Cerebellar cortex (tissue), 1 donor: ENCODE data around the gene MAT1A.
"Not testable (repeated sequence)": the region's sequence is repeated elsewhere in the genome, so short reads cannot be mapped to it uniquely, and the experiment has no call there.

ENCODE experiments used
- DNase-seq: peaks from one replicate; pipeline ENCODE4 v3.0.0-alpha.2; 2015; ENCODE audit warnings: low spot score

The MAT1A gene

DNA sequence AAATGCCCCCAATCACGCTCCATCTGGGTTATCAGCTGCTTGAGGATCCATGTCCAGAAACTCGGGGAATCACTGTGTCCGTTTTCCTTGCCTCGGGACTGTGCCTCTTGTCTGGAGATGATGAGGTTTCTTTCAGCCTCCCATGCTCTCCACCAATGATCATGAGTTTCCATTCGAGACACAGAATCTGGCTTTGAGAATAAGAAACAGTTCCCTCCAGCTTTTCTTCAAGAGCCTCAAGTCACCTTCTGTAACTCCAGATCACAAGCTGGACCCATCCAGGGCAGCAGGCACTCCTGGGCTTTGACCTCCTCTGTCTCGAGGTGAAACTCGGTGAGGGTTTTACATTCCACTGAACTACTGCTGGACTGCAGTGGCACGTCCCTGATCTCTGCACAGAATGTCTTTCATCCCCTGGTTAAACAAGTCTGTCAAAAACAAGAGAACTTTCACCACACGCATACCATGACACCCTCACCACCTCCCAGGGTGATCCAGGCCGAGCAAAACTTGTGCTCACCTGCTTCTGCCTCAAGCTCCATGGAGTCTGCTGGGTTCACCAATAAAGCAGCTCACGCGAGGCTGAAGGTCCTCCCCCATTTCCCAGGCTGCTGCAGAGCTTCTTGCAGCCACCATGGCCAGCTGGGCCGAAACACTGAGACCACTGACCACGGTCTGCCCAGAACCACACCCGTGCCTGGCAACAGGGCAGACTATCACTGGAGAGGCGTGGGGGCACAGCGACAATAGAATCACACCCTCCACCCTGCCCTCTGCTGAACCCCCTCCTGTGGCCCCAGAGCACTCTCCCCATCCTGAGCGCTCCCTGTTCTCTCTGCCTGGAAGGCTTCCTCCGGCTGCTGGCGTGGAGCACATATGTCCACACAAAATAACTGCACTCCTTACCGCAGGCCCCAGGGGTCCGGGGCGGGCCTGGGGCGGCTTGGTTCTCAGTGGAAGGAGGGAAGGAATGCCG lies 25.1 kb downstream of the MAT1A start:
- no peak for DNase-seq

DNA sequence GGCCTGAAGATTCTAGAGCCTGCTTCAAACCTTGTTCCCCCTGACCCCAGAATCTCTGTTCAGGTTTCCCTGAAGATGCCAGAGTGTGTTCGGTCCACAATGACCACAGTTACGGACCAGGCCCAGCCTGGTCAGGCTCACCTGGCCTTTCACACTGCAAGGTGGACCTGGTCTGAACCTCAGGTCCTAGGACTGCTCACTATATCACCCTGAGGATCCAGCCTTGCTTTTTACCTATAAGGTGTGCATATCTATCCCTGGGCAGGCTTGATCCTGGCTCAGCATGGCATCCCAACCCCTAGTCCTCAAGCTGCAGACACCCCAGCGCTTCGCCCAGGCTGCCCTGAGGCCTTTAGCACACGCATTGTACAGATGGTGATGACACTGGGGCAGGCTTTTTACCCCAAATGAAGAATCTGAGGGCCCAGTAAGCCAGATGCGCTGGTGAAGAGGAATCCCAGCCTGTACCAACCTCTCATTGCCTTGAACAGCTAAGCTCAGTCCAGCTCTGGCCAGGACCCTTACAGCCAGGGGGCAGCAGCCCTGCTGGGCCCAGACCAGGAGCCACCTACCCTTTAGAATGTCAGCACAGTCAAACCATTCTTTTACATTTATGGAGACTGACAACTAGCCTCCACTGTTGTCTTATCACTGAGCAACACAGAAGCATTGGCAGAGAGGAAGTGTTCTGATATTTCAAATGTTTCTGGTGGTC lies 28.0 kb downstream of the MAT1A start:
- no peak for DNase-seq

DNA sequence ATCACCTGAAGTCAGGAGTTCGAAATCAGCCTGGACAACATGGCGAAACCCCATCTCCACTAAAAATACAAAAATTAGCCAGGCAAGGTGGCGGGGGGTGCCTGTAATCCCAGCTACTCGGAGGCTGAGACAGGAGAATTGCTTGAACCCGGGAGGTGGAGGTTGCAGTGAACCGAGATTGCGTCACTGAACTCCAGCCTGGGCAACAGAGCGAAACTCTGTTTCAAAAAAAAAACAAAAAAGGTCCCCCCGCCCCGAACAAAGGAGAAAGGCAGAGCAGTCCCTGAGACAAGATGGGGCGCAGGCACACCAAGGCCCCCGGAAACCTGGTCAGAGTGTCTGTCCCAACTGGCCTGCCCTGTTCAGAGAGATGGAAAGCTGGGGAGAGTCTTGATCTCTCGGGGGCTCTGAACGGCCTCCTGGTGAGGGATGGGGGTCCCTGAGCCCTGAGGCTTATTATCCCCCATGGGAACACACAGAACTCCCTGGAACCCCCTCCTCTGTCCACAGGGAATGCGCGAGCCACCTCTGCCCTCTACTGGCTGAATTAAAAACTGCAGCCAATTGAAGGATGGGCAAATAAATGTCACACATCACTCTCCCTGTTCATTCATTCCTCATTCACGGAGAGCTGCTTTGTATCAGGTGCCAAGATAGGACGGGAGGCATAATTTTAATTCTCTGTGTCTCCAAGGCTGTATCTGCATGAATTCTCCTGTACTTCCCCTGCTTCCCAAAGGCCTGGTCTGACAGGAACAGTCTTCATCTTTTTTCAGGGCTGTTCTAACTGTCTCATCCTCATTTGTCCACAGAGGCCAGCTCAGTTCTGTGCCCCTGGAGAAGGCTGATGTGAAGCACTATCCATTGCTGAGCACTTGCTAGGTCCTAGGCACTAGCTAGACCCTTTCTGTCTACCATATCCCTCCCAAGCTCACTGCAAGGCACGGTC lies 28.9 kb downstream of the MAT1A start:
- peak; percentile 28 for DNase-seq

DNA sequence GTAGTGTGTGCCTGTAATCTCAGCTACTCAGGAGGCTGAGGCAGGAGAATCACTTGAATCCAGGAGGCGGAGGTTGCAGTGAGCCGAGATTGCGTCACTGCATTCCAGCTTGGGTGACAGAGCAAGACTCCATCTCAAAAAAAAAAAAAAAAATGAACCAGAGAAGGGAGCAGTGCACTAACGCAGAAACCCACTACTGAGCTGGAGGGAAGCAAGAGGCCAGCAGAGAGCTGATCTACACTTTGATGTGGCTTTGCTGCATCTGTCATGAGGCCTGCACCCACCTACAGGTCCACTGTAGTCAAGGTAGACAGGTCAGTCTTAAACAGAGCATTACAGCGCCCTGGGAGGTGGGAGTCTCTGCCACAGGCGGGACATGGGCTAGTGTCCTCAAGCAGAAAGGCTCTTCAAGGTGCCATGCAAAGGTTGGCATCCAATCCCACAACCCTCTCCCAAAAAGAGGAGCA lies 30.0 kb downstream of the MAT1A start:
- no peak for DNase-seq

DNA sequence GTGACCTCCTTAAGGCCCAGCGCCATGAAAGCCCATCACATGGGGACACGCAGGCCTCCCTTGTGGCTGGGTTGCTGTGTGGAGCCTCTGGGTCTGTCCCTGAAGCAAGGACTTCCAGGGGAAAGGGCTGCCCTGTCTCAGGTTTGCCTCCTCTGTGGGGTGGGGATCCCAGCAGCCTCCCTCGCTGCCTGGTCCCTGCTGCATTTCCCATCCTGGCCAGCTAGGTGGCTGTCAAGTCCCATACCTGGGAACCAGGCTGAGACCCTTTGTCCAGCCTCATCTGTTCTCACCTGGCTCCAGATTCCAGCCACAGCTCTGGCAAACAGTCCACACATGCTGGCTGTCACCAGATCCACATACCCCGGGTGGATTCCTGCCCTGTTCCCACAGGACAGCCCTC lies 32.7 kb downstream of the MAT1A start:
- peak; percentile 25 for DNase-seq

DNA sequence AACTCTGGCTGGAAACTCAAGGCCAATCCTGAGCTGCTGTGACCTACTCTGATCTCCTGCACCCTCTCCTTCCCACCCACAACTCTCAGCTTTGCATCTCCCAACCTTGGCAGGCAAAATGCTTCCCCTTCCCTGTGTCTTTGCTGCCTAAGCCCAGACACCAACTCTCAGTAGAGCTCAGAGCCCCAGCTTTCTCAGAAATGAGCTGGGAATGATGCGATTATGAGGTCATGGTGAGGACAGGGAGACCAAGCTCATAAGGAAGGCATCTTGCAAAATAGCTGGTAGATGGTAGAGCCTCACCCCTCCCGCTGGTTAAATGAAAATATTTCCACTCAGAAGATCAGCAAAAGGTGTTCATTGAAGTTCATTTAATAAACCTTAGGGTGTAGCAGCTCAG lies 34.7 kb downstream of the MAT1A start:
- DNase-seq = not testable (repeated sequence)

DNA sequence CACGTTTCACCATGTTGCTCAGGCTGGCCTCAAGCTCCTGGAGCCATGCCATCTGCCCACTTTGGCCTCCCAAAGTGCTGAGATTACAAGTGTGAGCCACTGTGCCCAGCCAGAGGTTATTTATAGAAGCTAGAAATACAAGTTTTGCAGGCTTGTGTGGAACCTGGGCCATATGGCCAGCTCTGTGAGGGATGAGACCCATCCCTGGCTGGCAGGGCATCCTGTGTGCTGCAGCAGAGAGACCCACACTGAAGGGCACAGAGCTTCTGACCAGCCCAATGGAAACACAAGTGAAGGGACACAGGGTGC lies 35.5 kb downstream of the MAT1A start:
- peak; percentile 15 for DNase-seq

DNA sequence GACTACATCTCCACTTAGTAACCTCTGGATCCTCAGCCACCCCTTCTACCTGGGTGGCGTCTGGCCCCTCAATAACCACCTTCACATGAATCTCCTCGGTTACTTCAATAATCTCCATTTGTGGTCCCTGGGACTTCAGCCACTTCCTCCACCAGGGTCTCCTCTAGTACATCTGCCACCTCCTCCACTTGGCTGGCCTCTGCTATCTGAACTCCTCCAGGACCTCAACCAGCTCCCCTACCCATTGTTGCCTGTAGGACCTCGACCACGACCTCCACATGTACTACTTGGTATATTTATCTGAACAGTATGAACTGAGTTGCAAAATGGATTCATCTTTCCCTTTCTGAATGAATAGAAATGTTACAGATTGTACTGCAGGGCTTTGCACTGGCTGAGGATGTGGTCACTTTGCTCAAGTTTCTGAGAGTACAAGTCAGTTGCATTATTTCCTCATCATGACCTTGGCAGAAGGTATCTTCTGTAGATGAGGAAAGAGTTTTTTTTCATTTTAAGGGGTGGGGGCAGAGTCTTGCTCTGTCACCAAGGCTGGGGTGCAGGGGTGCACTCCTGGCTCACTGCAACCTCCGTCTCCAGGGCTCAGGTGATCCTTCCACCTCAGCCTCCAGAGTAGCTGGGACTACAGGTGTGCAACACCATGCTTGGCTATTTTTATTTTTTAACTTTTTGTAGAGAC lies 36.0 kb downstream of the MAT1A start:
- no peak for DNase-seq

DNA sequence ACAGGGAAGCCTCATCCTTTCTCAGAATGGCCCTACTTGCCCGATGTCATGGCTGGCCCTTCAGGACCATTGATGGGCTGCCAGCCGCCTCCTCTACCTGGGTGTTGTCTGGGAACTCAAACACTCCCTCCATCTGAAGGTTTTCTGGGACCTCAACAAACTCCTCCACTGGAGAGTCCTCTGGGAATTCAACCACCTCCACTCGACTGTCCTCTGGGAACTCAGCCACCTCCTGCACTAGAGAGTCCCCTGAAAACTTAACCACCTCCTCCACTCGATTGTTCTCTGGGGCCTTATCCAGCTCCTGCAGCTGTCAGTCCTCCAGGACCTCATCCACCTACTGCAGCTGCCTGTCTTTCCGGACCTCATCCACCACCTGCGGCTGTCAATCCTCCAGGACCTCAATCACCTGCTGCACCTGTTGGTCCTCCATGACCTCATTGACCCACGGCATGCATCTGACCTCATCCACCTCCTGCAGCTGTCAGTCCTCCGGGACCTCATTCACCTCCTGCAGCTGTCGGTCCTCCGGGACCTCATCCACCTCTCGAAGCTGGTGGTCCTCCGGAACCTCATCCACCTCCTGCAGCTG lies 37.1 kb downstream of the MAT1A start:
- DNase-seq = no peak

DNA sequence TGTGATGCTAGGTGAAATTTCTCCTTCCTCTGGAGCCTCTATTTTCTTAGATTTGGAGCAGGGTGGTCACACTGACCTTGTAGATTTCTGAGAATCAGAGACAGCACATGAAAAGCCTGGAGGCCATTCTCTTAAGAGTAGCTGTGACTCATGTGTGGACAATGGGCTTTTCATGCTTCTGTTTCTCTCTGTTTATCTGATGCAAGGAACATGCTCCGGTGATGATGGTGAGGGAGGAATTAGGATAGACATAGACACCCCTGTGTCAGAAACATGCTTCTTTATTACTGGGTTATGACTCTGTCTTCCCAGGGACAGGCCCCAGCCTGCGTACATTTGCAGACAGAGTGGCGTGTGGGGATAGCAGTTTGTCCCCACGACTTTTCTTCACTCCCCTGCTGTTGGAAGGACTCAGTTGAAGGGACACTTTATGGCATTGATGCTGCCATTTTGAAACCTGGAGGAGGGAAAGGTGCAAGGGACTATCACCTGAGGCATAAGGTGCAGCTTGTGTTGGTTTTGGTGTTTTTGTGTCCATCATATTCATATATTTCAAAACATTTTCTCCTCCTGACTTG lies 37.7 kb downstream of the MAT1A start:
- not testable (repeated sequence) for DNase-seq

DNA sequence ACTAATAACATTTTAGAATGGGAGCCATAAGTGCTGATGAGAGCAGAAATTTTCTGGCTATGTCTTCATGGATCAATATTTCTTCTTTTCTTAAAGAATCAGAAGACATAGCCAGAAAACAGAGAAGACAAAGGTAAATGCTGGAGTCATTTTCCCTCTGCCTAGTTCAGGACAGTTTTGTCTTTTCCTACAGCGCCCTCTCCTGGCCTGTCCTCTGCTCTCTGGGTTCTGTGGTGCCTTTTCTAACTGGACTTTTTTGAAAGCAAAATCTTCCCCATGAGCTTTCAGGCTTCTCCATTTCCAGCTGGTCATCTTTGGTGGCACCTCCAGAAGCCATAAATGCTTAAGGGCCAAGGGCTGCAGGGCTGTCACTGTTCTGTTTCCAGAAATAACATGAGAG lies 39.1 kb downstream of the MAT1A start:
- not testable (repeated sequence) for DNase-seq

DNA sequence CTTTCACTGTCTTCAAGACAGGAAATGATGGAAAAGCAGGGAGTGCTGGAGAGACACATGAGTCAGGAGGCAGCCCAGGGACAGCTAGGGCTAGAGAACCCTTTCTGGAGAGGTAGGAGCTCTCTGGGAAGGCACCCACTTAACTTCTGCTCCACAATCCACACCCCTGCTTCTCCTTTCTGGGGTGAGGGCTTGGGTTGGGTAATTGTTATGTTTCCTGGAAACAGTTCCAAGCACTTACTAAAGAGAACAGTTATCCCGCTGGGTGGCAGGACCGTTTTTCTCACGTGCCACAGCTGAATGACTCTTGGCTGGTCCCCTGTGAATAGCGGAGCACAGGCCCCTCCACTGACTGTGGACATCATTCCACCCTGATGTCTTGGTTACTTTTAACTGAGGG lies 39.6 kb downstream of the MAT1A start:
- not testable (repeated sequence) for DNase-seq

DNA sequence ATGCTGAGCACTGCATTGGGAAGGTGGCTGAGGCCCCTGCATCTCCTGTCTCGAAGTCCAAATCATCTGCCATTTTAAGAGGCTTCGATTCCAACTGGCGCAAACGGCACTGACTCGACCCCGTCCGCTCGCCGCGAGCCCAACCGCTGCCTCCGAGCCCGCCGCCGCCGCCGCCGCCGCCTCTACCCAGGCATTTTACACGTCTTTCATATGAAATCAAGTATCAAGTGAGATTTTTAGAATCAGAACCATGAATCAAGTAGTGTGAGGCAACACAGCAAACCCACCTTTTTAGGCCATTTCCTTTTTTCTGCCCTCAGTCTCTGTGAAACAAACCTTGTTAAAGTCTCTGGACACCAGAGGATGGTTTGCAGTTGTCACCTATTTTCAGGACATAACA lies 41.8 kb downstream of the MAT1A start:
- not testable (repeated sequence) for DNase-seq

DNA sequence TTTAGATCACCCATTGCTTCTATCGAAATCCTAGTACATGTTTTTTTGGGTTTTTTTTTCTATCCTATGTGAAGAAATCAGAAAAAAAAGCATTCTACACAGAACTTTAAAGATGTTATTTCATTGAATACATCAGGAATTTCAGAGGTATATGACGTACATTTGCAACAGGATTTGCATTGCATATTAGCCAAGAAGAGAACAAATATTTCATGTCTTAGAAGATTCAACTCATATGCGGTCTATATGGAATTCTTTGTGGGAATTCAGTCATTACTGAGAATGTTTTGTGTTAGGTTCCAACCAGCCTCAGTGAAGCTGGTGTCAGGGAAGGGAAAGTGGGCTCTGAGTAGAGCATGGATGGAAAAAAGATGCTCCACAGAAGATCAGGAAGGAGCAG lies 45.1 kb downstream of the MAT1A start:
- not testable (repeated sequence) for DNase-seq

DNA sequence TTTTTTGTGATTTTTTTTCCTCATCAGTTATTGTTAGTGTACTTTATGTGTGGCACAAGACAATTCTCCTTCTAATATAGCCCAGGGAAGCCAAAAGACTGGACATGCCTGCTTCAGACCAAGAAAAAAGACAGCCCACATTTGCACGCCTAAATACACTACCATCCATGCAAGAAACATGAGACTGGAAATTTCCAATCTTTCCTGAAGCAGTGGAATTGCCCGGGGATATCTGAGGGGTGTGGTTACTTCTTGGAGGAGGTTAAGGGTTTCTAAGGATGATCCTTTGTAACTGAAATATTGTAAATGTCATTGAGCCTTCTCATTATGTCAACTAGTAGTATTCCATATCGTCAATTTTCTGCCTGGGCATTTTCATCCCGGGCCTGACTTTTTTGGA lies 47.1 kb downstream of the MAT1A start:
- DNase-seq = not testable (repeated sequence)

DNA sequence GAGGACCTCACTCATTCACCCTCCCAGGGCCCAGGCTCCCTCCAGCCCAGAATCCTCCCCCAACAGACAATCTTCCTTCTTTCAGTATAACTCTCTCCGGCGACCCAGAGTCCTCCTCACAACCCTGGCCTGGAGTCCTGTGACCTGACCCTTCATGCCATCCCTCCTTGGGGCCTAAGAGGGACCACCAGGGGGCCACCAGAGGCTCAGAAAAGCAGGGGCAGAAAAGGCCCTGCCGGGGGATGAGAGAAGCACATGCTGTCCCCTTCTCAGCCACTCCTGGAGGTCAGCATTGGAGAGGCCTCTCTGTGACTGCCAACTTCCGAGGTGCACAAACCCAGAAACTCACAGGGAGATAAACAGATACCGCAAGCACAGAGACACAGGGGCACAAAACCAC lies 53.0 kb downstream of the MAT1A start:
- DNase-seq = not testable (repeated sequence)

DNA sequence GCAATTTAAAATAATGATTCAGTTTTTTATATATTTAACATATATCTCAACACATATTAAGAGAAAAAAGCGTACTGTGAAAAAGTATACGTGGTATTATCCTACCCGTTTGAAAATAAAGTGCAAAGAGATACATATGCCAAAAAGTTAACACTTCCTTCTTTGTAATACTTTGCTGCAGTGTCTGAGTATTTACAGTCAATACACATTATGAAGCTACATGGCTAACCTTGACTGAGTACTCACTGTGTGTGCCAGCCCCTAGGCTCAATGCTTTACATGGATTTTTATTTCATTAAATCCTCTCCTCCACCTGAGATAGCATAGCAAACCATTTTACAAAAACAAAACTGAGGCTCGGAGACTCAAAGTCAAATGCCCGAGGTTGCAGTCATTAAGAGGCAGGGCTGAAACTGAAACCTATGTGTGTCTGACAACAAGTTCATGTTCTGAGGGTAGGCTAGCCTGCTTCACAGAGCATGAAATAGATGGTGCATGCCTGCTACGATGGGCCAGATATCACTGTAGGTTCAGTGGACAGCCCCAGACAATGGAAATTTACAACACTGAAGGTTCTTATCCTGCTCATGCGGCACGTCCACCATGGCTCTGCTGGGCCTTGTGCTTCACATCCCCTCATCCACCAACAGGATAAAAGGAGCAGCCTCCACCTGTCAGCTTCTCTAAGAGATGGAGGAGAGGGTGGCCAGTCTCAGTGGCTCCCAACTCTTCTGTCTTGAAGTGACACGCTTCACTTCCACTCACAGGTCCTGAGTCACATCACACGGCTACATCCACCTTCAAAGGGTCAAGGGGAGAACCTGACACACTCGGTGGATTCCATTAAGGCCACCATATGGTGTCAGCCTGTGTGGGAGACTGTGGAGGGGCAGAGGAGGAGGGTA lies 54.9 kb downstream of the MAT1A start:
- not testable (repeated sequence) for DNase-seq

DNA sequence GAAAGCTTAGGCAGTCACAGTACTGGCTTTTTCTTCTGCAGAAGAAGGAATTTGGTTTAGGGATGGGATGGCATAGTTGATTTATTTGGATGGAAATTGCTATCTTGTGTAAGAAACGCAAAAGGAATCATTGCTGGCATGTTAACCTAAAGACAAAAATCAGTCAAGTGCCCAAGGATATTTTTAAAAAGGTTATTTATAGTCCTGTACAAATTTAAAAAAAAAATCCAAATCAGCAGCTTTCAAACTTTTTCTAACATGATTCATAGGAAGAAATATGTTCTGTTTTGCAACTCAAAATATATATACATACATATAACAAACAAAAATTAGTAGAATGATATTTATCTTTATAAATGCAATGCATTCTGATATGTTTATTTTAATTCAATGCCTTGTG lies 55.6 kb downstream of the MAT1A start:
- DNase-seq = not testable (repeated sequence)

DNA sequence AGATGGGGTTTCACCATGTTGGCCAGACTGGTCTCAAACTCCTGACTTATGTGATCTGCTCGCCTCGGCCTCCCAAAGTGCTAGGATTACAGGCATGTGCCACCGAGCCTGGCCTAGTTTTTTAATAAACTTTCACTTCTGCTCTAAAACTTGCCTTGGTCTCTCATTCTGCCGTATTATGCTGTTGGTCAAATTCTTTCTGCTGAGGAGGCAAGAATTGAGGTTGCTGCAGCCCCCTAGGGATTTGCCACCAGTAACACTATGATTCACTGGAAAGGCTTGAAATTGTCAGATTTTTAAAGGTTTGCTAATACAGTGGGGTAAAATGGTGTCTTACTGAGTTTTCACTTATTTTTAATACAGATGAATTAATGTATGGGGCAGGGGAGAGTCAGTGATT lies 62.7 kb downstream of the MAT1A start:
- not testable (repeated sequence) for DNase-seq

DNA sequence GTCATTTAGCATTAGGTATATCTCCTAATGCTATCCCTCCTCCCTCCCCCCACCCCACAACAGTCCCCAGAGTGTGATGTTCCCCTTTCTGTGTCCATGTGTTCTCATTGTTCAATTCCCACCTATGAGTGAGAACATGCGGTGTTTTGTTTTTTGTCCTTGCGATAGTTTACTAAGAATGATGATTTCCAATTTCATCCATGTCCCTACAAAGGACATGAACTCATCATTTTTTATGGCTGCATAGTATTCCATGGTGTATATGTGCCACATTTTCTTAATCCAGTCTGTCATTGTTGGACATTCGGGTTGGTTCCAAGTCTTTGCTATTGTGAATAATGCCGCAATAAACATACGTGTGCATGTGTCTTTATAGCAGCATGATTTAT lies 66.4 kb downstream of the MAT1A start:
- DNase-seq = not testable (repeated sequence)
